Measurements from ENCODE around the gene CCNQ. TPM values are rescaled to one million over a fixed set of nuclear protein-coding genes. Genes with fewer than 3 reads are reported as not detected.

Gene CCNQ
- total RNA-seq, 2 donors from 2014 or later: 33.8 to 55.9 TPM

- WGBS: 91% methylated on average over 7 of the region's 21 CpGs
- Histone ChIP-seq H3K4me3 (no peak overlapping the region), H3K27me3 (replicated peaks; ENCODE audit: insufficient read depth) (no peaks in the 10 kb centered on the region), H3K9me3 (no peaks in the 10 kb centered on the region), H3K4me1 (replicated peaks) (no peaks in the 10 kb centered on the region), H3K27ac (no peak overlapping the region), H3K36me3 (no peaks in the 10 kb centered on the region)
- intact Hi-C loops (cut with DNase I): no loop called here
- no peak for DNase-seq (ENCODE audit: low spot score)
- TF ChIP-seq POLR2AphosphoS5 (IDR thresholded peaks at IDR 0.05): no peak
Measured at GRCh38 chrX:153568451-153569011, 30.4 kb downstream of the CCNQ start.

- 91% methylated on average over 5 of the region's 9 CpGs for WGBS
- Histone ChIP-seq H3K27ac (no peak overlapping the region), H3K36me3 (no peaks in the 10 kb centered on the region), H3K4me3 (no peak overlapping the region), H3K9me3 (no peaks in the 10 kb centered on the region), H3K27me3 (replicated peaks; ENCODE audit: insufficient read depth) (no peaks in the 10 kb centered on the region), H3K4me1 (replicated peaks) (no peaks in the 10 kb centered on the region)
- DNase-seq (ENCODE audit: low spot score): no peak
- intact Hi-C loops (cut with DNase I): no loop called here
- TF ChIP-seq CTCF (IDR thresholded peaks at IDR 0.05) (no peak), POLR2AphosphoS5 (IDR thresholded peaks at IDR 0.05) (no peak)
Measured at GRCh38 chrX:153565996-153566580, 32.9 kb downstream of the CCNQ start.

- intact Hi-C loops (cut with DNase I): no loop called here
- Histone ChIP-seq H3K27me3 (replicated peaks; ENCODE audit: insufficient read depth) (no peaks in the 10 kb centered on the region), H3K4me3 (no peak overlapping the region), H3K4me1 (replicated peaks) (no peaks in the 10 kb centered on the region), H3K9me3 (no peaks in the 10 kb centered on the region), H3K27ac (no peak overlapping the region), H3K36me3 (no peaks in the 10 kb centered on the region)
- WGBS: 55% methylated on average over 8 of the region's 14 CpGs
- DNase-seq (ENCODE audit: low spot score): no peak
- no peak for TF ChIP-seq POLR2A (IDR thresholded peaks at IDR 0.05)
- TF ChIP-seq CTCF (IDR thresholded peaks at IDR 0.05): no peak
- TF ChIP-seq POLR2AphosphoS5 (IDR thresholded peaks at IDR 0.05): no peak
Measured at GRCh38 chrX:153564047-153564606, 34.8 kb downstream of the CCNQ start.

- Histone ChIP-seq H3K27ac (no peak overlapping the region), H3K36me3 (no peaks in the 10 kb centered on the region), H3K9me3 (no peaks in the 10 kb centered on the region), H3K4me3 (no peak overlapping the region), H3K4me1 (replicated peaks) (no peaks in the 10 kb centered on the region), H3K27me3 (replicated peaks; ENCODE audit: insufficient read depth) (no peaks in the 10 kb centered on the region)
- WGBS: 95% methylated on average over 9 of the region's 9 CpGs
- no peak for DNase-seq (ENCODE audit: low spot score)
- no peak for TF ChIP-seq CTCF (IDR thresholded peaks at IDR 0.05)
- intact Hi-C loops (cut with DNase I): no loop called here
Measured at GRCh38 chrX:153562546-153562945, 36.4 kb downstream of the CCNQ start.

GRCh38 chrX:153561337-153561736 lies 37.6 kb downstream of the CCNQ start:
- intact Hi-C loops (cut with DNase I): no loop called here
- no peak for DNase-seq (ENCODE audit: low spot score)
- TF ChIP-seq CTCF (IDR thresholded peaks at IDR 0.05) (no peak), POLR2AphosphoS5 (IDR thresholded peaks at IDR 0.05) (no peak), POLR2A (IDR thresholded peaks at IDR 0.05) (no peak)
- H3K27me3 ChIP-seq (replicated peaks; ENCODE audit: insufficient read depth): no peaks in the 10 kb centered on the region
- no peaks in the 10 kb centered on the region for H3K36me3 ChIP-seq
- 94% methylated on average over 7 of the region's 7 CpGs for WGBS
- no peak overlapping the region for H3K4me3 ChIP-seq
- no peaks in the 10 kb centered on the region for H3K4me1 ChIP-seq (replicated peaks)
- no peaks in the 10 kb centered on the region for H3K9me3 ChIP-seq
- no peak overlapping the region for H3K27ac ChIP-seq
